ENCODE data around the gene MAGEA2B.
"Not testable (repeated sequence)": the region's sequence is repeated elsewhere in the genome, so short reads cannot be mapped to it uniquely, and the experiment has no call there.

The MAGEA2B gene

DNA sequence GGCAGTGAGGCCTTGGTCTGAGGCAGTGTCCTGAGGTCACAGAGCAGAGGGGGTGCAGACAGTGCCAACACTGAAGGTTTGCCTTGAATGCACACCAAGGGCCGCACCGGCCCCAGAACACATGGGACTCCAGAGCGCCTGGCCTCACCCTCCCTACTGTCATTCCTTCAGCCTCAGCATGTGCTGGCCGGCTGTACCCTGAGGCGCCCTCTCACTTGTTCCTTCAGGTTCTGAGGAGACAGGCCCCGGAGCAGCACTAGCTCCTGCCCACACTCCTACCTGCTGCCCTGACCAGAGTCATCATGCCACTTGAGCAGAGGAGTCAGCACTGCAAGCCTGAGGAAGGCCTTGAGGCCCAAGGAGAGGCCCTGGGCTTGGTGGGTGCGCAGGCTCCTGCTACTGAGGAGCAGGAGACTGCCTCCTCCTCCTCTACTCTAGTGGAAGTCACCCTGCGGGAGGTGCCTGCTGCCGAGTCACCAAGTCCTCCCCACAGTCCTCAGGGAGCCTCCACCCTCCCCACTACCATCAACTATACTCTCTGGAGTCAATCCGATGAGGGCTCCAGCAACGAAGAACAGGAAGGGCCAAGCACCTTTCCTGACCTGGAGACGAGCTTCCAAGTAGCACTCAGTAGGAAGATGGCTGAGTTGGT, 21.6 kb downstream of the MAGEA2B start:
- TF ChIP-seq POLR2A (IDR thresholded peaks at IDR 0.05; ENCODE audit: low read length) (no peak), GATA1 (IDR thresholded peaks at IDR 0.05; ENCODE audit: low read depth, low read length) (no peak)
- DNase-seq, result no peak

DNA sequence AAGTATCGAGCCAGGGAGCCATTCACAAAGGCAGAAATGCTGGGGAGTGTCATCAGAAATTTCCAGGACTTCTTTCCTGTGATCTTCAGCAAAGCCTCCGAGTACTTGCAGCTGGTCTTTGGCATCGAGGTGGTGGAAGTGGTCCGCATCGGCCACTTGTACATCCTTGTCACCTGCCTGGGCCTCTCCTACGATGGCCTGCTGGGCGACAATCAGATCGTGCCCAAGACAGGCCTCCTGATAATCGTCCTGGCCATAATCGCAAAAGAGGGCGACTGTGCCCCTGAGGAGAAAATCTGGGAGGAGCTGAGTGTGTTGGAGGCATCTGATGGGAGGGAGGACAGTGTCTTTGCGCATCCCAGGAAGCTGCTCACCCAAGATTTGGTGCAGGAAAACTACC, 22.1 kb downstream of the MAGEA2B start:
- not testable (repeated sequence) for DNase-seq

DNA sequence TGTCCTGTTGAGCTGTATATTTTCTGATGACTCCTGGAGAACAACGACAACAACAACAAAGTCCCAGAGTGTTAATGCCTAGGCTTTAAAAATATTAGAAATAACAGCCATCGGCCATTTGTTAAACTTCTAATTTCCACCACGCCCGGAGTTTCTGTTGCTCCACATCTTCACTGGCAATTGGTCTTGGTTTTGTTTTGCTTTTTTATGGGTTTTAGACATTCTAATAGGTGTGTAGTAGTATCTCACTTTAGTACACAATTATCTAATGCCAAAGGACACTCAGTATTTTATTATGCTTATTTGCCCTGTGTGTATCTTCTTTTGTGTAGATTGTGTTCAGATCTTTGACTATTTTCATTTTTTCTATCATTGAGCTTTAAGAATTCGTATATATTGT, 24.1 kb downstream of the MAGEA2B start:
- no peak for DNase-seq
- TF ChIP-seq POLR2A (IDR thresholded peaks at IDR 0.05; ENCODE audit: low read length), result no peak
- TF ChIP-seq GATA1 (IDR thresholded peaks at IDR 0.05; ENCODE audit: low read depth, low read length), result no peak

DNA sequence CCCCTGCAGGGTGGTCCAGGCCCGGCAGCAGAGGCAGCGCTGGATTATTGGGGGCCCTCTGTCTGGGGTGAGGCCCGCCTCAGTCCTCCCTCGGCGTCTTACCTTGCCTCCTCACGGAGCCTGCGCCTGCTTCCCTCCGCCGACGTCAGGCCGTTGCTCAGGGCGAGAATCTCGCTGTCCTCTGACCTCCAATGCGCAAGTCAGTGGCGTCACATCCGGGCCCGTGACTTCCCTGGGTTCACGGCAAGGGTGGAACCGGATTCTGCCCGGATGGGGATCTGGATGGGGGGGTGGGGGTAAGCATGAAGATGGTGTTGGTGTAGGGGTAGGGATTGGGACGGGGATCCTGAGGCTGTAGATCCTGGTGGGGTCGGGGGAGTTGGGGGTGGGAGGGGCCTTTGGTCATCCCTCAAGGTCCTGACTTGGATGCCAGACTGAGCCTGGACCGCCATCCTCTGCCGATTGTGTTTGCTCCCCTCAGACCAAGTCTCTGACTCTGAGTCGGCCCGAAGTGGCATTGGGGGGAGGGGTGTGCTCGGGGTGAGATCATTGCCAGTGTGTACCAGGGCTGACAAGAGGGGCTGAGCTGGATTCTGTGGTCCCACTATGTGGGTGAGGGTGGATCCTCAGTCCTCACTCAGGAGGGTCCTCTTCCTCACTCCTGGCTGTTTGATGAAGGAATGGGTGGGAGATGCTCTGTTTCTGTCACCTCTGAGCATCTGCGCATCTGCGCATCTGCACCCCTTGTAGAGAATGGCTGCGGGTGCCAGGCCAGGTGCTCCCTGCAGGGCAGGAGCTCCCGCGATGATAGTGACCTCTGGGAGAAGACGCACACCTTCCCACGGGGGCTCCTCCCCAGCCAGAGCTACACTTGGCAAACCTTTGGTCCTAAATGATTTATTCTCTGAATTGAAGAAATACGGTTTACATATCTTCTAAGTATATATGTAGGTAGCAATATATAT, 39.5 kb downstream of the MAGEA2B start, which contains the start of gene MAGEA2:
Gene MAGEA2, minus strand, starts transcription at position 157 of the 965 bp plus-strand sequence. CDS start 2,479 bp downstream, outside the sequence.
- not testable (repeated sequence) for DNase-seq

DNA sequence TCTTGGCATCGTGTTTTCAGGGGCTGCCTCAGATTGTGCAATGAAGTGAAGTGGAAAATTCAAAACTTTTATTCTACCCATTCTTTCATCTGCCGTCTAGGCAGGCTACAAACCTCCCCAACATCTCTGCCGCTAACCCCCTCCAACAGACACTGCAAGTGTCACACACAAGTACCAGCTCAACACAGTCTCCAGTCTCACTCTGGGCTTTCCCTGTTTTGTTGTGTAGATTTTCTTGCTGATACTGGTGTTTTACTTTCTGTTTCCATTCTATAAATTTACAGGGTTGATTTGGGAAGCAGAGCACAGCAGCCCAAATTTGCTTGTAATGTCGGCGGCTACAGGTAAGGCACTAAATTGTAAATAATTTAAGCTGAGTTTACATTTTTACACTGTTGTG, 40.4 kb downstream of the MAGEA2B start:
- not testable (repeated sequence) for DNase-seq

DNA sequence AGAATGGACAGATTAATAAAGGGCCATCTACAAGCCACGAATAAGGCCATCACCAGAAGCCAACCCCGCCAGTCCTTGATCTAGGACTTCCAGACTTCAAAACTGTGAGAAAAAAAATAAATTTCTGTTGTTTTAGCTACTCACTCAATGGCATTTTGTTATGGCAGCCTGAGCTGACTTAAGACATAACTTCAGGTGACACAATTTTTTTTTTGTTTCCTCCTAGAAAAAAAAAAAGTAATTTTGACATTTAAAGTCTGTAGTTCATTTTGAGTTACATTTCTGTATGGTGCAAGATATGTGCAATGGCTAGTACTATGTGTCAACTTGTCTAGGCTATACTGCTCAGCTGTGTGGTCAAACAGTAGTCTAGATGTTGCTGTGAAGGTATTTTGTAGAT, 44.5 kb downstream of the MAGEA2B start, which contains the start of gene CSAG3:
Gene CSAG3, plus strand, starts transcription at position 301 of the 400 bp plus-strand sequence.
- not testable (repeated sequence) for DNase-seq

DNA sequence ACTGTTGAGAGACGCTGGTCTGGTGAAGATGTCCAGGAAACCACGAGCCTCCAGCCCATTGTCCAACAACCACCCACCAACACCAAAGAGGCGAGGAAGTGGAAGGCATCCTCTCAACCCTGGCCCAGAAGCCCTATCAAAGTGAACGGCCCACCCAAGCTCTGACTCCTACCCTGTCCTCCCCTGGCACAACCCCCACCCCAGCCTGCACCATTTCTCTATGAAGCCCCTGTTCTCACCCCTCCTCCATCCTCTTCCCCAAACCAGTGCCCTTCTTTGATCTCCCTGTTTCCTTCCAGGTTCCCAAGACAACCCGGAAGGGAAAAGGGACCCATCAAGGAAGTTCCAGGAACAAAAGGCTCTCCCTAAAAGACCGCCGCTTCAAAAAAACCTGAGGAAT, 45.1 kb downstream of the MAGEA2B start:
- DNase-seq, result not testable (repeated sequence)

DNA sequence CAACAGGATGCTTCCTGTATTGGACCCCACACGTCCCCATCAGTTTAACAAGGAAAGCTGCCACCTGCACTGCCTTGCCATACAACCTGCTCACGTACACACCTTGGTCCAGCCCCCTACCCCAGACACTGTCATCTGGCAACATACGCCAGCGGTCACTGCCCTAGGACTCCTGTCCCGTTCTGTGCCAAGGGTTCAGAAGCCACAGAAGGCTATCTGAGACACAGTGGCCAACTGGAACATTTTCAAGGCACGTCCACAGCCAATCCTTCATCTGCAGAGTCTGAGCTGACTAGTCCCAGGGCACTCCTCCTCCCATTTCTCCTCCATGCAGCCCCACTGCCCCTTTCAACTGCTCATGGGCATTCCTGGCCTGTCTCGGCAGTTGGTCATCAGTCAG, 47.2 kb downstream of the MAGEA2B start:
- not testable (repeated sequence) for DNase-seq

DNA sequence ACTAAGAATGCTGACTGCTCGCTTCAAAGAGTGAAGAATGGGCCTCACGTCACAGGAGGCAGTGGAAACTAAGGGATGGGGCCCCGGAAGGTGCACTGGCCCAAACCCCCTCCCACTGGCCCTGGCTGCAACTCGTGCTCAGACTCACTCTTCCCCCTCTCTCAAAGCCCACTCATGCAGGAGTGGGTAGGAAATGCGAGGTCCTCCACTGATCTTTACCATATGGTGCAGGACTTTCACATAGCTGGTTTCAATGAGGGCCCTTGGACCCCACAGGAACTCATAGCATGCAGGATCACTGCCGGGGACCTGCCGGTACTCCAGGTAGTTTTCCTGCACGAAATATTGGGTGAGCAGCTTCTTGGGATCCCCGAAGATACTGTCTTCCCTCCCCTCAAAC, 52.1 kb downstream of the MAGEA2B start:
- DNase-seq, result not testable (repeated sequence)
